ENCODE measurements around the gene OR2V2.
A peak's percentile ranks its signal among the peaks of the same experiment; 100 is the strongest.

OR2V2 gene

DNA sequence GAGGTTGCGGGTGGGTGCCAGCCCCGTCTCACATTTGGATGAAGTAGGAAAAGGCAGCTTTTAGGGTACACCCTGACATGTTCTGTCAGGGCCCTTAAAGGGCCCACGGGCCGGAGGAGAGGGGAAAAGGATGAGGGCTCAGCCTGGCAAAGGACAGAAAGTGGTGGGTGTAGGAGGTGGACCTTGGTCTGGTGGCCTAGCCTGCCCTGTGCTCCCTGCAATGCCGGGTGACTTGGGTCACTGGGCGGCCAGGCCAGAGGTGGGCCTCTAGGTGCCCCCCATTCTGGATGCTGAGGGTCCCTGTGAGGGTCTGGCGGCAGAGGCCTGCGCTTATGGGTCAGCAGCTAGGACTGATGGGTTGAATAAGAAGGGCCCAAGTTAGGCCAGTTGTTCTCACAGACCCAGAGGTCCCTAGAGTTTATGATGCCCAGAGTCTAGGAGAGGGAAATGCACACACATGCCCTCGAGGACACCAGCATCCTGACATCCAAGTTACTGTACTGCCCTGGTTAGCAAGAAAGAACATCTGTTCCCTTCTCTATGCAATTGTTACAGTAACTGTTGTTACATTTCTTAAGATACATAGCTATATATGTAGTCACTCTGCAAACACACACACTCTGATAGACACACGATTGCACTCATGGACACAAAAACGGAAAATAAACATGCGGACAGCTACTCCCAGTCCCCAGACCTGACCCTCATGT, 45.1 kb downstream of the OR2V2 start:
- Histone ChIP-seq H3K4me1 (peaks cover 0 to 16% (median 9%) of the 10 kb centered on the region in 4 donors), H3K9me3 (no peaks in the 10 kb centered on the region), H3K36me3 (no peaks in the 10 kb centered on the region), H3K27me3 (no peaks in the 10 kb centered on the region), H3K27ac (peak overlapping the region; percentile 93 to 96), H3K4me3 (peak overlapping the region; percentile 93 to 96)
- intact Hi-C loops (cut with DNase I; ENCODE audit: low total_unique reads) = no loop called here
- DNase-seq = no peak
- TF ChIP-seq CTCF (IDR thresholded peaks at IDR 0.05) = no peak

- Histone ChIP-seq H3K27me3 (no peaks in the 10 kb centered on the region), H3K4me3 (no peak overlapping the region), H3K36me3 (no peaks in the 10 kb centered on the region), H3K27ac (no peak overlapping the region), H3K9me3 (no peaks in the 10 kb centered on the region), H3K4me1 (peaks cover 0 to 16% (median 7%) of the 10 kb centered on the region in 4 donors)
- TF ChIP-seq CTCF (IDR thresholded peaks at IDR 0.05) = no peak
- no peak for DNase-seq
- intact Hi-C loops (cut with DNase I; ENCODE audit: low total_unique reads) = no loop called here
These were observed 46.3 kb downstream of the OR2V2 start for GRCh38 chr5:181193656-181194055.

GRCh38 chr5:181194489-181195248, 47.3 kb downstream of the OR2V2 start:
- TF ChIP-seq CTCF (IDR thresholded peaks at IDR 0.05) = no peak
- no peak overlapping the region for H3K4me3 ChIP-seq
- peaks cover 0 to 6% (median 0%) of the 10 kb centered on the region in 3 donors for H3K36me3 ChIP-seq
- DNase-seq = no peak
- H3K27ac ChIP-seq = no peak overlapping the region
- no peaks in the 10 kb centered on the region for H3K9me3 ChIP-seq
- intact Hi-C loops (cut with DNase I; ENCODE audit: low total_unique reads) = no loop called here
- H3K27me3 ChIP-seq = no peaks in the 10 kb centered on the region
- H3K4me1 ChIP-seq = peaks cover 0 to 16% (median 7%) of the 10 kb centered on the region in 4 donors

DNA sequence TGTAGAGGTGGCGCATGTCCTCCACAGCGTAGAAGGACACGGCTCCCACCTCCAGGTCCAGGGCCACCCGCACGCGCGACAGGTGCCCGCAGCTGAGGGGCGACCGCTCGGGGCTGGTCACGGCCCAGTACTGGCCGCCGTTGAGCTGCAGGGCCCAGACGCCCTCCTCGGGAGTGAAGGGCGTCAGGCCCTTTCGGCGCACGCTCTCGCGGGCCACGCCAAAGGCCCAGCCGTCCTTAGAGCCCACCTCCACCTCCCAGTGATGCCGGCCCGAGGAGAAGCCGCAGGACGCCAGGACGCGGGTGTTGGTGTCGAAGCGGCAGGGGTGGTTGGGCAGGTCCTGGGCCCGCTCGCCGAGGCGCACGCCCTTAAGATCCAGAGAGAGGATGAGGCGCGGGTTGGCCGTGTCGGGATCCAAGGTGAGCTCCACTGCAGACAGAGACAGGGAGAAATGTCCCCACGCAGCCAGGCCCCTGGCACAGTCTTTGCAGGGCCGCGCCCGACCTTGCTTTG, 47.9 kb downstream of the OR2V2 start:
- Histone ChIP-seq H3K27ac (no peak overlapping the region), H3K4me3 (no peak overlapping the region), H3K36me3 (peaks cover 0 to 6% (median 0%) of the 10 kb centered on the region in 3 donors), H3K27me3 (no peaks in the 10 kb centered on the region), H3K9me3 (no peaks in the 10 kb centered on the region), H3K4me1 (peaks cover 0 to 12% (median 7%) of the 10 kb centered on the region in 4 donors)
- DNase-seq = no peak
- intact Hi-C loops (cut with DNase I; ENCODE audit: low total_unique reads) = no loop called here
- no peak for TF ChIP-seq CTCF (IDR thresholded peaks at IDR 0.05)

DNA sequence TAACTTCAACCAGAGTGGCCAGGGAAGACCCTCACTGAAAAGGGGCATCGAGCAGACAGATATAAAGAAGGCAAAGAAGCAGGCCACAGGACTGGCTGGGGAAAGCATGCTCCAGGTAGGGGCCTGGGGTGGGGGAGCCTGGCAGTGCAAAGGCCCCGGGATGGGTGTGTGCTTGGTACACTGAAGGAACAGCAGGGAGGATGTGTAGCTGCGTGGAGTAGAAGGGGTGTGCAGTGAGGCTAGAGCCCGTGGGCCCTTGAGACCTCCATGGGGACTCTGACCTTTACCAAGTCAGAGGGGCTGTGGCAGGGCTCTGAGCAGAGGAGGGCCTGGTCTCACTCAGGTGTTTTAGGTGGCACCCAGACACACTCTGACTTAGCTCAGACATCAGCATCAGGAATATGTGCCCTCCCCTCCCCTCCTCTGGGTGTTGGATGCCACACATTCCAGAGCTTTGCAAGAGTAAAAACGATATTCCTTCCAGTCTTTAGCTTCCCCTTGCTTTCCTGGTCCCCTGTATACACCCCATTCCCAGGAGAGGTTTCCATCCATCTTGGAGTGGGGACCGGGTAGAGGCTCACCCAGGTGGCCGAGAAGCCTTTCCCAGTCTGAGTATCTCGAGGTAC, 50.1 kb downstream of the OR2V2 start:
- Histone ChIP-seq H3K4me1 (peaks cover 0 to 5% (median 3%) of the 10 kb centered on the region in 4 donors), H3K9me3 (no peaks in the 10 kb centered on the region), H3K27ac (no peak overlapping the region), H3K4me3 (no peak overlapping the region), H3K27me3 (no peaks in the 10 kb centered on the region), H3K36me3 (peaks cover 0 to 6% (median 0%) of the 10 kb centered on the region in 3 donors)
- TF ChIP-seq CTCF (IDR thresholded peaks at IDR 0.05) = no peak
- intact Hi-C loops (cut with DNase I; ENCODE audit: low total_unique reads) = no loop called here
- DNase-seq = no peak
